Measurements from ENCODE around the gene RRAS. TPM values are rescaled to one million over a fixed set of nuclear protein-coding genes. Genes with fewer than 3 reads are reported as not detected.
"Not testable (repeated sequence)": the region's sequence is repeated elsewhere in the genome, so short reads cannot be mapped to it uniquely, and the experiment has no call there.

Gene RRAS
- polyA plus RNA-seq, 1 donor: 29.1 TPM

DNA sequence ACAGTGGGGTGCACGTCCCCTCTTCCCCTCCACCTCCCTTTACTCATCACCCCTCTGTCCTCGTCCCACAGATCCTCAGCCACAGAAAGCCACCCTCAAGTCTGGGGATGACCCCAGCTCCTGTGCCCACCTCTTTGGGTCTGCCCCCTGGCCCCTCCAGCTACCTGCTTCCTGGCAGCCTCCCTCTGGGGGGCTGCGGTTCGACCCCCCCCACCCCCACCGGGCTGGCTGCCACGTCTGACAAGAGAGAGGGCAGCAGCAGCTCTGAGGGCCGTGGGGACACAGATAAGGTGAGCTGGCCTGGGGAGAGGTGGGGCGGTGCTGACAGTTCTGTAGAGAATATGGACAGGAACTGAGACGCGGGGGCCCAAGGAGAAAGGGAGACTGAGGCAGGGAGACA lies 14.6 kb upstream of the RRAS start:
- DNase-seq: no peak

DNA sequence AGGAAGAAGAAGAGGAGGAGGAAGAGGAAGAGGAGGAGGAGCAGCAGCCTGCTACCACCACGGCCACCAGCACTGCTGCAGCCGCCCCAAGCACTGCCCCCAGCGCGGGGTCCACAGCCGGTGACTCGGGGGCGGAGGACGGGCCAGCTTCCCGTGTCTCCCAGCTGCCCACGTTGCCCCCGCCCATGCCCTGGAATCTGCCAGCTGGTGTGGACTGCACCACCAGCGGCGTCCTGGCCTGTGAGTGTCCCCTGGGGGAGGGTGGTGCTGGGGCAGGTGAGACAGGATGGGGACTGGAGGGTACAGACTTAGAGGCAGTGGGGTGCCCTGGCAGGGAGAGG lies 13.5 kb upstream of the RRAS start:
- no peak for DNase-seq

DNA sequence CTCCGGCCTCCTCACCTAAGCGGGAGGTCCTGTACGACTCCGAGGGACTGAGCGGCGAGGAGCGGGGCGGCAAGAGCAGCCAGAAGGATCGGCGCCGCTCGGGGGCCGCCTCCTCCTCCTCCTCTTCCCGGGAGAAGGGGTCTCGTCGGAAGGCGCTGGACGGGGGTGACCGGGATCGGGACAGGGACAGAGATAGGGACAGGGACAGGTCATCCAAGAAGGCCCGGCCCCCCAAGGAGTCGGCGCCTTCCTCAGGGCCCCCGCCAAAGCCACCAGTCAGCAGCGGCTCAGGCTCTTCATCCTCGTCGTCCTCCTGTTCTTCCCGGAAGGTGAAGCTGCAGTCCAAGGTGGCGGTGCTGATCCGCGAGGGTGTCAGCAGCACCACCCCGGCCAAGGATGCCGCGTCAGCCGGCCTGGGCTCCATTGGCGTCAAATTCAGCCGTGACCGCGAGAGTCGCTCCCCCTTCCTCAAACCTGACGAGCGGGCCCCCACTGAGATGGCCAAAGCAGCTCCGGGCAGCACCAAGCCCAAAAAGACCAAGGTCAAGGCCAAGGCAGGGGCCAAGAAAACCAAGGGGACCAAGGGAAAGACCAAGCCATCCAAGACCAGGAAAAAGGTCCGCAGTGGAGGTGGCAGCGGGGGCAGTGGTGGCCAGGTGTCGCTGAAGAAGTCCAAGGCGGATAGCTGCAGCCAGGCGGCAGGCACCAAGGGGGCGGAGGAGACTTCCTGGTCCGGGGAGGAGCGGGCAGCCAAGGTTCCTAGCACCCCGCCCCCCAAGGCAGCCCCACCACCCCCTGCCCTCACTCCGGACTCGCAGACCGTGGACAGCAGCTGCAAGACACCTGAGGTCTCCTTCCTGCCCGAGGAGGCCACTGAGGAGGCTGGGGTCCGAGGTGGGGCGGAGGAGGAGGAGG lies 12.9 kb upstream of the RRAS start:
- DNase-seq: no peak

DNA sequence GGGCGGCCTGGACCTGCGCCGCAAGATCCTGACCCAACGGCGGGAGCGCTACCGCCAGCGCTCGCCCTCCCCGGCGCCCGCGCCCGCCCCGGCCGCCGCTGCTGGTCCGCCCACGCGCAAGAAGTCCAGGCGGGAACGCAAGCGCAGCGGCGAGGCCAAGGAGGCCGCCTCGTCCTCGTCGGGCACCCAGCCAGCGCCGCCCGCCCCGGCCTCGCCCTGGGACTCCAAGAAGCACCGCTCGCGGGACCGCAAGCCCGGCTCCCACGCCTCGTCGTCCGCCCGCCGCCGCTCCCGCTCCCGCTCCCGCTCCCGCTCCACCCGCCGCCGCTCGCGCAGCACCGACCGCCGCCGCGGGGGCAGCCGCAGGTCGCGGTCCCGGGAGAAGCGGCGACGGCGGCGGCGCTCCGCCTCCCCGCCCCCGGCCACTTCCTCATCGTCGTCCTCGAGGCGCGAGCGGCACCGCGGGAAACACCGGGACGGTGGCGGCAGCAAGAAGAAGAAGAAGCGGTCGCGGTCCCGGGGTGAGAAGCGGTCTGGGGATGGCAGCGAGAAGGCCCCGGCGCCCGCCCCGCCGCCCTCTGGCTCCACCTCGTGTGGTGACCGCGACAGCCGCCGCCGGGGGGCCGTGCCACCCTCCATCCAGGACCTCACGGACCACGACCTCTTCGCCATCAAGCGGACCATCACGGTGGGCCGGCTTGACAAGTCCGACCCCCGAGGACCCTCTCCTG lies 12.0 kb upstream of the RRAS start:
- DNase-seq: no peak

DNA sequence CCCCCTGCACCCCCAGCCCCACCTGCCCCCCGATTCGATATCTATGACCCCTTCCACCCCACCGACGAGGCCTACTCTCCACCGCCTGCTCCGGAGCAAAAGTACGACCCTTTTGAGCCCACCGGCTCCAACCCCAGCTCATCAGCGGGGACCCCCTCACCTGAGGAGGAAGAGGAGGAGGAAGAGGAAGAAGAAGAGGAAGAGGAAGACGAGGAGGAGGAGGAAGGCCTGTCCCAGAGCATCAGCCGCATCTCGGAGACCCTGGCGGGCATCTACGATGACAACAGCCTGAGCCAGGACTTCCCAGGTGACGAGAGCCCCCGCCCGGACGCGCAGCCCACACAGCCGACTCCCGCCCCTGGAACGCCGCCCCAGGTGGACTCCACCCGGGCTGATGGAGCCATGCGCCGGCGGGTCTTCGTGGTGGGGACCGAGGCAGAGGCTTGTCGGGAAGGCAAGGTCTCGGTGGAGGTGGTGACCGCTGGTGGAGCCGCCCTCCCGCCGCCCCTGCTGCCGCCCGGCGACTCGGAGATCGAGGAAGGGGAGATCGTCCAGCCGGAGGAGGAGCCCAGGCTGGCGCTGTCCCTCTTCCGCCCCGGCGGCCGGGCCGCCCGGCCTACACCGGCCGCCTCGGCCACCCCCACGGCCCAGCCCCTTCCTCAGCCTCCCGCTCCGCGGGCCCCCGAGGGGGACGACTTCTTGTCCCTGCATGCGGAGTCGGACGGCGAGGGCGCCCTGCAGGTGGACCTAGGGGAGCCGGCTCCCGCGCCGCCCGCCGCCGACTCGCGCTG lies 11.3 kb upstream of the RRAS start:
- no peak for DNase-seq

DNA sequence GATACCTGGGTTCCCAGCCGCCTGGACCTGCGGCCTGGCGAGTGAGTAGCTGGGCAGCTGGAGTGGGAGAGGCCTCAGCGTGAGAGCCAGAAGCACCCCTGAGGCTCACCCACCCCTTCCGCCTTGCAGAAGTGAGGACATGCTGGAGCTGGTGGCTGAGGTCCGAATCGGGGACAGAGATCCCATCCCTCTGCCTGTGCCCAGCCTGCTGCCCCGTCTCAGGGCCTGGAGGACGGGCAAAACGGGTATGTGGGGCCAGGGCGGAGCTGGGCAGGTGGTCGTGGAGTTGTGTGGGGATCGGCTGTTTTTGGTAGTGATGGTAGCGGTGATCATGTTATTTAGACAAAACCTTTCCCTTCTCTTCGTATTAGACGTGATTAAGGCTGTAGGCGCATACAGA lies 6.6 kb upstream of the RRAS start:
- no peak for DNase-seq

DNA sequence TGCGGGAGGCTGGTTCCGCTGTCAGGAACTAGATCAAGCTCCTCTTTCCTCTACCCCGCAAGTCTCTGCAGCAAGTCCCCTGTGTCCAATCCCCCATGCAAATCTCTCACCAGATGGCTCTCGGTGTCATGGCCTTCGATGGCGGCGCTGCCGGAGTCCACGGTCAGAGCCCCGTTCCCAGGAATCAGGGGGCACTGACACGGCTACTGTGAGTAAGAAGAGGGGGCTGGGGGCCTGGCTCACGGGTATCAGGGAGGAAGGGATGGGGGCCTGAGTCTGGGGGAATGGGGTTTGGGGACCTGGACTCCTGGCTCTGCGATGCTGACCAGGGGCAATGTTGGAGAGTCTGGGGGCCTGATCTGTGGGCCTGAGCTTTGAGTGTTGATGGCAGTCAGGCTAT lies 6.1 kb upstream of the RRAS start:
- DNase-seq: no peak

DNA sequence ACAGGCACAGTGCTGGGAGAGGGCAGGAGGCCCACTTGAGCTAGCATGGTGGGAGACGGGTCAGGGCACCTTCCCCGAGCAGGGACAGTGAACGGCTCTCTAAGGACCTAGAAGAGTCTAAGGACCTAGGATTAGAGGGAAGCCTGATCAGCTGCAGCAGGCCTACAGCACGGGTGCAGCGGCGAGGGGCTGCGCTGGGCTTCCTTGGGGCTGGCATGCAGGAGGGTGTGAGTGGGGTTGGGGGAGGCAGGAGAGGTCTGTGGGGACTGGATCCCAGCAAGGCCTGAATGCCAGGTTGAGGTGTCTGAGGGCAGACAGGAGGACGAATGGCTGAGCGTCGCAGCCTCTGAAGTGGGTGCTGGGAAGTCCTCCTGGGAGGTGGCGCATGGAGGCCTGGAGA lies 5.6 kb upstream of the RRAS start:
- no peak for DNase-seq

DNA sequence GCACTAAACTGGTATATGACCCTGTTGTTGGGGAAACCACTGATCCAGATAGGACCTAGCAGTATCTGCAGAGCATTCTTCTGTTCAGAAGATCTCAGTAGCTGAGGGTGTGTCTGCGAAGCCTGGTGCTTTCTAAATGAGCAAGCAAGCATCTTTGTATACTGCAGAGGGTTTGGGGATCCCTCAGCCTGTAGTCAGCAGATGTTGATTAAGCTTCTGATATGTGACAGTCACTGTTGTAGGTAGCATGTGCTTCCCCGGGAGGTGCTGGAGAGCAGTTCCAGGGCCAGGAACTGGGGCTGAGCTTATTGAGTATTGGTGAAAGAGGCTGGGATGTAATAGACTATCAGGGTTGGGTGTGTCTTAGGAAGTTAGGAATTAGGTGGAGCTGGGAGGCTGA lies 3.5 kb upstream of the RRAS start:
- DNase-seq: no peak

DNA sequence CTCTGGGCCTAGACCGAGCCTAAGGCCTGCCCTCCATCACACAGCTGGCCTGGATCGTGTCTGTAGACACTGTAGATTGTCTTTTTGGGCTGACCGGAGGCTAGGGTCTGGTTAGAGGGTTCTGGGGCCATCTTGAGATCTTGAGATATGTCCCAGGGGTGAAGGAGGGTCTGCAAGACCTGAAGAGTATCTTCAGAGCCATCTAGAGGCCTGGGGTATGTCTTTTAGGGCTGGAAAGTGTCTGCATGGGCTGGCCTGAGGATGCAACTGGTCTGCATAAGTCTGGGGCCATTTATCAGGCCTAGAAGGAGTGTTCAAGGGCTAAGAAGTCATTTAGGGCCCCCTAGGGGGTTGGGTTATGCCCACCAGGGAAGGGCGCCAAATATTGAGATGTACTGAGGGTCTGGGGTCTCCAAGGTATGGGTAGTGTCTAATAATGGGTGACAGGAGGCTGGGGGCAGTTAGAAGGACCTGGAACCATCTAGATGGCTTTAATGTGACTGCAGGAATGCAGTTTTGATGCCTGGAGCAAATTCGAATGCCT lies 2.6 kb upstream of the RRAS start:
- DNase-seq: no peak

DNA sequence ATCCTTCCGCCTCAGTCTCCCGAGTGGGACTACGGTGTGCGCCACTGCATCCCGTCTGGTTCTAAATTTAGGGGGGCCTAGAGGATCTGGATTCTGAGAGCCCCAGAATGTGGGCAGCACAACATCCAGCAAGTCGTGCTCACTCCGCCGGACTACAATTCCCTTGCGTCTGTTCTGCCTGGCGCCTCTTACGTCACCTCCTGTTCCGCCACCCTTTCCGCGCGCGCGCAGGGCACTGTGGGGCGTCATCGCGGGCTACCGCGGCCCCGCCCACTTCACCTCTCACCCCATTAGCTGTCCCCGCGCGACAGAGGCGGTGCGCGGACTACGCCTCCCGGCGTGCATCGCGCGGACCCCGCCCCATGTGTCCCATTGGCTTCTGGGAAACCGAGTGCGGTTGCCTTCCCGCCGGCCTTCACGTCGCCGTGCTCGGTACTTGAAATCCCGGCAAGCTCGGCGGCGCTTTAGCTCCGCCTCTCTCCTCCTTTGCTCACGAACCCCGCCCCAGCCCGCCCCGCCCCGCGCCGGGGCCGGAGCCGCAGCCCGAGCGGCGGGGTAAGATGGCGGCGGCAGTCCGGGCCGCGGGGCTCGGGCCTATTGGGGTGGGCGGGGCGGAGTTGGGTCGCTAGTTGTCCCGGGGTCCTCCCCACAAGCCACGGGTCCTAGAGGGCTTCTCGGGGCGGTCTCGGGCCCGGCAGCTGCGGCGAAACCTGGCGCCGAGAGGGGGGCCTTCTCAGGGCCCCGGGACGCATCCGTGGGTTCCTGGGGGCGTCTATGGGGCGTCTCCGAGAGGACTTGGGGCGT lies 1.9 kb upstream of the RRAS start, which contains the start of gene SCAF1:
Gene SCAF1, plus strand, starts transcription at position 522 of the 804 bp plus-strand sequence. CDS start 2,818 bp downstream, outside the sequence.
- peak; percentile 100 for DNase-seq

DNA sequence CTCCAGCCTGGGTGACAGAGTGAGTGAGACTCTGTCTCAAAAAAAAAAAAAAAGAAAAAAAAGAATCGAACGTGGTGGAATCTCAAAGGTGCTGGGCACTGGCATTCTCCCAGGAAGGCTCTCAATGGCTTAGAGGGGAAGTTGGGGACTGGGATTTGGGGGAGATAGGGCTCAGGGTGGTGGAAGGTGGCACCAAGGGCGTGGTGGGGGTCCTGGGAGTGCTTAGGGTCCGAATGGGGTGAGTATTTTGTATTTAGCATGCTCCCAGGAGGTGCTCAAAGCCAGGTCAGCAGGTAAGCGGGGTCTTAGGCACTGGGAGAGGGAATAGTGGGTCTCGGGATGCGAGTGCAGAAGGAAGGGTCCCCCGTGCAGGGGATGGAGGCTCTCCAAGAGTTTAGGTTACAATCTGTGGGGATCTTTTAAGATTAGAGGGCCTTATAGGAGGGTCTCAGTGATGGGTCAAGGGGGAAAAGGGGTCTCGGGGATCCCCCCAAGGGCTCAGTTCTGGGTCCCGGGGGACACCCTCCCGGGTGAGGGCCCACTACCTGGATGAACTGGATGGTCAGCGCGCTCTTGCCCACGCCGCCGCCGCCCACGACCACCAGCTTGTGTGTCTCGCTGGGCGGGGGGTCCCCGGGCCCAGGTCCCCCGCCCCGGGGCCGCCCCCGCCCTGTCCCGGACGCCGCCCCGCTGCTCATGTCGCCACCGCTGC lies 386 bp downstream of the RRAS start:
- peak; percentile 29 for DNase-seq

DNA sequence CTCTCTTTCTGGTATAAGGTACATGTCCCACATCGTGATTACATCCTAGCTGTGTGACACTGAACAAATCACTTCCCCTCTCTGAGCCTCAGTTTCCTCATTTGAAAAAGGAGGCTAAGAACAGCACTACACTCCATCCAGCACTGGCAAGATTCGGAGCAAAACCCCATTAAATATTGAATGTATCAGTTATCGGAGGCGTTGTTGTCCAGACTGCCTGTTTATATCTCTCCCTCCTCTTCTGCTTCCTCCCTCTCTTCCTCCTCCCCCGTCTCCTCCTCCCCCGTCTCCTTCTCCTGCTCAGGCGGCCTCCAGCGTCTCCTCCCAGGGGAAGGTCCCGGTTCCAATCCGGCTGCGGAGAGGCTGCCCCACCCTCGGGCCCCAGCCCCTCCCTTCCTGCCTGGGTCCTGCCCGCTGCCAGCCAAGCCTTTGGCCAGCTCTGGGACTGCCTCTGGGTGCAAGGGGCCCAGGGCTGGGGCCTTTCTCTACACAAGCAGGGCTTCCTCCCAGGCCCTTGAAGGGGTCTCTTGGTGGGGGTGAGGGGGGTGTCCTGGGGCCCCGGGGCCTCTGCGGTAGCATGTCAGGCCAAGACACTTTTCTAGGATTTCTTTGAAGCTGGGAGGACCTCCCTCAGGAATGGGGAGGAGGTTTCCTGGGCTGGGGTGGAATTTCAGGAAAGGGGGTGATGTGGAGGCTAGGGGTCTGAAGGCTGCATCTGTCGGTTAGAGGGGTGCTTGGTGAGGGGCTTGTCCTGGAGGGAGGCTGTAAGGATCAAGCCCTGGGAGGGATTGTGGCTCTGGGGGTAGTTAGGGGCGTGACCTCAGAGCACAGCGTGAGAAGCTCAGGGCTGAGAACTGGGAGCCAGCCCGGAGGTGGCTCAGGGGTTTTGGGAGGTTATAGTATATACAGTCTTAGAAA lies 1.9 kb downstream of the RRAS start:
- DNase-seq: peak; percentile 63

DNA sequence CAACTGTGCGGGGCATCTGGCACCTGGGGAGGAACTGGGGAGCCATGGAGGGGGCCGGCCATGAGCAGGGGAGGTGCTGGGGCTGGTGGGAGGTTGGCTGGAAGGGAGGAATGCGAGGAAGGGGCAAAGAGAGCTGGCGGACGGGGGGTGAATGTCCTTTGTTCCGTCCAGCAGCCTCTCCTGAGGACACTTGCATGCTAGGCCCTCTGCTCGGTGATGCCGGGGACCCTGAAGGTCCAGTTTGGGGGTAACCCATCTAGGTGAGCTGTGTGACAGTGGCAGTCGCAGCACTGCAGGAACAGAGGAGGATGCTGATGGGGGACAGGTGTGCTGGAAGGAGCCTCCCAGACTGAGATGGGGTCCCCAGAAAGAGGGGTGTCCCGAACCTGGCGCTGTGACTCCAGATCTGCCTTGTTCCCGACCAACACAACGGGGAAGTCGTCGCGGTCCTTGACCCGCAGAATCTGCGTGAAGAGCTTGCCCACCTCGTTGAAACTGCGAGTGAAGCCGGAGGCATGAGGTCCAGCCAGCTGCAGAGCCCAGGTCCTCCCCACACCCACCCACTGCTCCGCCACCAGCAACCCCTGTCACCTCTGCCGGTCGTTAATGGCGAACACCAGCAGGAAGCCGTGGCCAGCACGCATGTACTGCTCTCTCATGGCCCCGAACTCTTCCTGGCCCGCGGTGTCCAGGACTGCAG lies 3.6 kb downstream of the RRAS start:
- no peak for DNase-seq

DNA sequence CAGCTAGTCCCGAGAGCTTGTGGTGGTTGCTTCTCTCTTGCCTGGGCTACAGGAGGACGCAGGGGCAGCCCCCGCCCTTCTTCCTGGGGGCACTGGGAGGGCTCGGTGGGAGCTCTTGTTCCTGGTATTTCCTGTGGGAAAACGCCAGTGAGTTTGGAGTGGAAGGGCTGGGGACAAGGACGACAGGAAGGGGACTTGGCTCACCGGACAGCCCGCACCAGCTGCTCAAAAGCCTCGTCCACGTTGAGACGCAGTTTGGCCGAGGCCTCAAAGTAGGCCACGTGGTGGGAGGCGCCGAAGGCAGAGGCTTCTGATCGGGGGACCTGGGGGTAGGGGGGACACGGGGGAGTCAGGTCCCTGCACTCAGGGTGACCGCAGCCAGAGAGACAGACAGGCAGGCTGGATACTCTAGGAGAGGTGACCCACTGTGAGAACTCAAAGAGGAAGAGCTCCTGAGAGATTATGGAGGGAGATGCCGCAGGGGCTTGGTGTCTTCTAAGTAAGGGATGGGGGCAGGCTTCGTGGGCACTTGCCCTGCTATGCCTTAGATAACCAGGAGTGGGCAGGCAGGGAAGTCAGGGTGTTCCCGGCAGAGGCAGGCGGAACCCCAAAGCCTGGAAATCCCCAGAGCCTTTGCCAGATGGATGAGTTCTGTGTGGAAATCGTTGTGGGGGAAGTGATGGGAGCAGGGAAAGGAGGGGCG lies 4.3 kb downstream of the RRAS start:
- DNase-seq: no peak

DNA sequence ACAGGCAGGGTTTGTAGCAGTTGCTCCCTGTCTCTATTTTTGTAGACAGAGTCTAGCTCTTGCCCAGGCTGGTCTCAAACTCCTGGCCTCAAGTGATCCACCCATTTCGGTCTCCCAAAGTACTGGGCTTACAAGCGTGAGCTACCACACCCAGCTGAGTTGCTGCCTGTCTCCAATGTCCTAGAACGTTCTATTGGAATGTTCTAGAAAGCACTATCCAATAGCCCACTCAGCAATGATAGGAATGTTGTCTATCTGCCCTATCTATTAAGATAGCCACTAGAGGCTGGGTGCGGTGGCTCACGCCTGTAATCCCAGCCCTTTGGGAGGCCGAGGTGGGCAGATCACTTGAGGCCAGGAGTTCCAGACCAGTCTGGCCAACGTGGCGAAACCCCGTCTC lies 6.7 kb downstream of the RRAS start:
- not testable (repeated sequence) for DNase-seq

DNA sequence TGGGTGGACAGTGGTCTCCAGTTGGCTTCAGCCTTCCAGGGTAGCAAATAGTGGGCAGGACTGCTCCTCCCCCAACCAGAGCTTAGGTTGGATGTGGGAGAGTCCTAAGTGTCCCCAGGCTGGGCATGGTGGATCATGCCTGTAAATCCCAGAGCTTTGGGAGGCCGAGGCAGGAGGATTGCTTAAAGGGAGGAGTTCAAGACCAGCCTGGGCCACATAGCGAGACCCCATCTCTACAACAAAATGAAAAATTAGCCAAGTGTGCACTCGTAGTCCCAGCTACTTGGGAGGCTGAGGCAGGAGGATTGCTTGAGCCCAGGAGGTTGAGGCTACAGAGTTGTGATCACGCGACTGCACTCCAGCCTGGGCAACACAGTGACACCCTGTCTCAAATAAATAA lies 7.4 kb downstream of the RRAS start:
- DNase-seq: no peak

DNA sequence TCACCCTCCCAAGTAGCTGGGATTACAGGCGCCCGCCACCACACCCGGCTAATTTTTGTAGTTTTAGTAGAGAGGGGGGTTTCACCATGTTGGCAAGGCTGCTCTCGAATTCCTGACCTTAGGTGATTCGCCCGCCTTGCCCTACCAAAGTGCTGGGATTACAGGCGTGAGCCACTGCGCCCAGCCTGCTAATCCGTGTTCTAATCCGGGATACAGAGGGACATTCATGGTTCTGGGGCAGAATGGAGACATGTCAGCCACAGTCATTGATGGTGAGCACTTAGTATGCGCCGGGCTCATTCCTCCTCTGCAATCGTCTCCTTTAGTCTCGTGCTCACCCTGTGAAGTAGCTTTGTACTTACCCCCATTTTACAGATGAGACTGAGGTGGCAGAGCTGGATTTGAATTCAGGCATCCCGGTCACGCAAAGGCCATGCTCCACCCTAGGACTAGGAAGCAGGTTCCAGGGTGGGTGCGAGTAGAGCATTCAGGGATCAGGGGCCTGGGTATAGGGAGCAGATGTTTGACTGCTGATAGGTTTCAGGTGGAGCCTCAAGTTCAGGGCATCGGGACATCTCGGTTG lies 8.2 kb downstream of the RRAS start:
- DNase-seq: no peak

Data from hindlimb muscle (tissue), 1 donor.